Testis (tissue), 2 donors: ENCODE results near the gene SPDEF.

Source experiments
- POLR2A ChIP-seq: fragments of 450-650 bp; IDR thresholded peaks from one replicate; pipeline ENCODE4 v1.6.1; 2017; ENCODE audit warnings: antibody characterized with exemption, mild to moderate bottlenecking, moderate library complexity
- TF ChIP-seq, protein P1 (sequence below), 3 experiments: fragments of 450-650 bp in 2 of 3; fragments of 200-600 bp in 1 of 3; sonication (generic) in 1 of 3; IDR thresholded peaks; one replicate each; pipeline ENCODE4 v1.5.1; 2016 to 2019; ENCODE audit warnings: antibody characterized with exemption in 3 of 3, mild to moderate bottlenecking in 2 of 3, moderate library complexity in 1 of 3

DNA sequence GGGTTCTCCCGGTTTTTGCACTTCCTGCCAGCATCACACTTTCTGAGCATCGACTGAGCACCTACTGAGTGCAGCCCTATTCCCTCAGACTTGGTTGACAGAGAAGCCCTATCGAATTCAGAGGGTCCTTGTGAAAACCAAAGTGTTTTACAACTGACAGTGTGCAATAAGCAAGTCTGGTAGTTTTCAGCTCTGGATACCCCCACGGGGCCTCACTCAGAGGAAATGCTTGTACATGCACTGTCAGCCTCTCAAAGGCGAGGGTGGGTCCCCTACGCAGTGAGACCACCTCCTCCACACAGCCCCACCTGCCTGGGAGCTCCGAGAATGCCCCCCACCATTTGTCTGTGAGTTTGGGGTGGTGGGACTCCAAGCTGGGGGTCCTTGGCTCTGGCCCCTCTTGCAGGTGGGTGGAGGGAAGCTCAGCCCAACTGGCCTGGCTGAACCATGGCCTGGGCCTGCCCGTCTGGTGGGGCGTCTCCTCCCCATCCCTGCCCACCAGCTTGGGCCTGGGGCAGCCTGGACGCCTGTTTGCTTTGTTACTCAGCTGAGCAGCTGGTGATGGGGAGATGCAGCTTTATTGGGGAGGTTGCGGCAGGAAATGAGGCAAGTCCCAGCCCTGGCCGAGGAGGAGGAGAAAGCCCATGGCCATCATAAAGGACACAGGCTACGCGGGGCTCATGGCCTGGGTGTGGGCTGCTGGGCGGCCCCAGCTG is 1.7 kb downstream of the SPDEF start:
- TF ChIP-seq, protein P1, sequence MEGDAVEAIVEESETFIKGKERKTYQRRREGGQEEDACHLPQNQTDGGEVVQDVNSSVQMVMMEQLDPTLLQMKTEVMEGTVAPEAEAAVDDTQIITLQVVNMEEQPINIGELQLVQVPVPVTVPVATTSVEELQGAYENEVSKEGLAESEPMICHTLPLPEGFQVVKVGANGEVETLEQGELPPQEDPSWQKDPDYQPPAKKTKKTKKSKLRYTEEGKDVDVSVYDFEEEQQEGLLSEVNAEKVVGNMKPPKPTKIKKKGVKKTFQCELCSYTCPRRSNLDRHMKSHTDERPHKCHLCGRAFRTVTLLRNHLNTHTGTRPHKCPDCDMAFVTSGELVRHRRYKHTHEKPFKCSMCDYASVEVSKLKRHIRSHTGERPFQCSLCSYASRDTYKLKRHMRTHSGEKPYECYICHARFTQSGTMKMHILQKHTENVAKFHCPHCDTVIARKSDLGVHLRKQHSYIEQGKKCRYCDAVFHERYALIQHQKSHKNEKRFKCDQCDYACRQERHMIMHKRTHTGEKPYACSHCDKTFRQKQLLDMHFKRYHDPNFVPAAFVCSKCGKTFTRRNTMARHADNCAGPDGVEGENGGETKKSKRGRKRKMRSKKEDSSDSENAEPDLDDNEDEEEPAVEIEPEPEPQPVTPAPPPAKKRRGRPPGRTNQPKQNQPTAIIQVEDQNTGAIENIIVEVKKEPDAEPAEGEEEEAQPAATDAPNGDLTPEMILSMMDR (IDR thresholded peaks at IDR 0.05), result no peak
- no peak for TF ChIP-seq POLR2A
